ENCODE measurements around the gene KCNA2. TPM values are rescaled to one million over a fixed set of nuclear protein-coding genes. Genes with fewer than 3 reads are reported as not detected.

The KCNA2 gene
- polyA plus RNA-seq, 1 donor (not counting 4 experiments of a cell fraction or from before 2014, with no cell fraction given), result 0.03 TPM

GRCh38 chr1:110591956-110592355 lies 14.2 kb downstream of the KCNA2 start:
- Histone ChIP-seq H3K9ac (ENCODE audit: control insufficient read depth, extremely low read depth, insufficient read depth, low read length) (no peak overlapping the region), H3K4me2 (ENCODE audit: control insufficient read depth, extremely low read depth, insufficient read depth, low read depth, low read length) (no peak overlapping the region), H4K20me1 (ENCODE audit: control insufficient read depth, extremely low read depth, insufficient read depth, low read length) (no peaks in the 10 kb centered on the region), H3K36me3 (ENCODE audit: control insufficient read depth in 2 of 2, extremely low read depth in 1 of 2, insufficient read depth in 2 of 2, low read length in 2 of 2) (no peaks in the 10 kb centered on the region), H3K79me2 (ENCODE audit: control insufficient read depth, insufficient read depth, low read length) (no peaks in the 10 kb centered on the region), H2AFZ (ENCODE audit: control insufficient read depth, low read length) (no peak overlapping the region), H3K9me3 (ENCODE audit: control insufficient read depth, low read depth, low read length) (no peaks in the 10 kb centered on the region), H3K9me1 (ENCODE audit: control insufficient read depth, extremely low read depth, insufficient read depth, low read length) (no peaks in the 10 kb centered on the region), H3K4me3 (ENCODE audit: control insufficient read depth in 2 of 3, extremely low read depth in 1 of 3, insufficient read depth in 2 of 3, low read depth in 1 of 3, low read length in 3 of 3) (no peak overlapping the region), H3K27me3 (ENCODE audit: control insufficient read depth, extremely low read depth, insufficient read depth, low read length) (peaks cover 2% of the 10 kb centered on the region), H3K27ac (ENCODE audit: control insufficient read depth, insufficient read depth, low read length) (no peak overlapping the region), H3K4me1 (ENCODE audit: control insufficient read depth, extremely low read depth, insufficient read depth, low read length) (no peaks in the 10 kb centered on the region)
- FAIRE-seq (no peak), DNase-seq (ENCODE audit: low read depth, low spot score) (no peak)
- dilution Hi-C loops (cut with MboI; ENCODE audit: extremely low pct_ligation_motif_present, low sequenced_read_pairs), result no loop called here
- TF ChIP-seq EZH2 (IDR thresholded peaks at IDR 0.05; ENCODE audit: low read length), result no peak
- no peak for TF ChIP-seq CTCF (optimal IDR thresholded peaks at IDR 0.05 in 1 of 3, IDR thresholded peaks at IDR 0.05 in 1 of 3, conservative IDR thresholded peaks at IDR 0.05 in 1 of 3; ENCODE audit: extremely low read depth in 1 of 3, insufficient read depth in 2 of 3, low read length in 3 of 3)

GRCh38 chr1:110588991-110589390 lies 17.2 kb downstream of the KCNA2 start:
- FAIRE-seq, result no peak
- no peak overlapping the region for H3K4me2 ChIP-seq (ENCODE audit: control insufficient read depth, extremely low read depth, insufficient read depth, low read depth, low read length)
- dilution Hi-C loops (cut with MboI; ENCODE audit: extremely low pct_ligation_motif_present, low sequenced_read_pairs), result no loop called here

More at GRCh38 chr1:110588991-110589390, 17.2 kb downstream of the KCNA2 start:
- no peak for DNase-seq (ENCODE audit: low read depth, low spot score)
- no peak overlapping the region for H3K4me3 ChIP-seq (ENCODE audit: control insufficient read depth in 2 of 3, extremely low read depth in 1 of 3, insufficient read depth in 2 of 3, low read depth in 1 of 3, low read length in 3 of 3)
- no peaks in the 10 kb centered on the region for H3K9me1 ChIP-seq (ENCODE audit: control insufficient read depth, extremely low read depth, insufficient read depth, low read length)
- H3K4me1 ChIP-seq (ENCODE audit: control insufficient read depth, extremely low read depth, insufficient read depth, low read length), result no peaks in the 10 kb centered on the region
- no peak overlapping the region for H3K9ac ChIP-seq (ENCODE audit: control insufficient read depth, extremely low read depth, insufficient read depth, low read length)
- H3K9me3 ChIP-seq (ENCODE audit: control insufficient read depth, low read depth, low read length), result no peaks in the 10 kb centered on the region
- no peaks in the 10 kb centered on the region for H4K20me1 ChIP-seq (ENCODE audit: control insufficient read depth, extremely low read depth, insufficient read depth, low read length)
- no peaks in the 10 kb centered on the region for H3K27me3 ChIP-seq (ENCODE audit: control insufficient read depth, extremely low read depth, insufficient read depth, low read length)
- no peaks in the 10 kb centered on the region for H3K36me3 ChIP-seq (ENCODE audit: control insufficient read depth in 2 of 2, extremely low read depth in 1 of 2, insufficient read depth in 2 of 2, low read length in 2 of 2)
- no peaks in the 10 kb centered on the region for H3K79me2 ChIP-seq (ENCODE audit: control insufficient read depth, insufficient read depth, low read length)
- TF ChIP-seq CTCF (optimal IDR thresholded peaks at IDR 0.05 in 1 of 3, IDR thresholded peaks at IDR 0.05 in 1 of 3, conservative IDR thresholded peaks at IDR 0.05 in 1 of 3; ENCODE audit: extremely low read depth in 1 of 3, insufficient read depth in 2 of 3, low read length in 3 of 3), result no peak
- no peak for TF ChIP-seq EZH2 (IDR thresholded peaks at IDR 0.05; ENCODE audit: low read length)
- H2AFZ ChIP-seq (ENCODE audit: control insufficient read depth, low read length), result no peak overlapping the region
- H3K27ac ChIP-seq (ENCODE audit: control insufficient read depth, insufficient read depth, low read length), result no peak overlapping the region

All from keratinocyte (primary cell).